Sciatic nerve (tissue), 2 donors: ENCODE data around the gene ZNRD2. TPM values are rescaled to one million over a fixed set of nuclear protein-coding genes. Genes with fewer than 3 reads are reported as not detected.

Experiments
- ATAC-seq: fragments of 200-7000 bp; cut with Tn5 transposase; one replicate; pipeline ENCODE4 v1.9.1; 2020; ENCODE audit warnings: mild to moderate bottlenecking, moderate library complexity
- DNase-seq: peaks from one replicate; pipeline ENCODE4 v3.0.0-alpha.2; 2020; ENCODE audit warnings: low spot score
- intact Hi-C: fragments of 100-400 bp; cut with DNase I; formaldehyde crosslinking; loops from one replicate; pipeline ENCODE4 v1.14.2; 2022
- total RNA-seq: library from RNA; stranded (reverse); fragmentation: NEBNext Ultra II Directional; extraction: Animal tissue kit (Norgen Biotek cat#: 25700); gene quantifications from one replicate; pipeline ENCODE4 v1.2.1, GENCODE V29; 2021
- donor health status: DM: no; HTN: no; CAD: no.
- donor health status: DM: no; HTN: no; CAD: no.

Gene ZNRD2
- total RNA-seq, 1 donor from 2014 or later = 23.7 TPM

- intact Hi-C loops = no loop called here
- DNase-seq (no peak), ATAC-seq (no peak)
Measured at GRCh38 chr11:65565624-65566453, 4.4 kb upstream of the ZNRD2 start.

- DNase-seq (no peak), ATAC-seq (peak; percentile 20)
- intact Hi-C loops = no loop called here
Measured at GRCh38 chr11:65569164-65569972, 909 bp upstream of the ZNRD2 start.

GRCh38 chr11:65571420-65571819 is 1.1 kb downstream of the ZNRD2 start:
- DNase-seq (no peak), ATAC-seq (no peak)
- intact Hi-C loops = loop anchor here (5.0 kb wide), 1 partner anchor 36 kb away; no protein-coding TSS in a partner anchor

GRCh38 chr11:65571940-65572339 is 1.7 kb downstream of the ZNRD2 start:
- ATAC-seq = no peak
- intact Hi-C loops = loop anchor here (5.0 kb wide), 1 partner anchor 35 kb away; no protein-coding TSS in a partner anchor
- DNase-seq = no peak

GRCh38 chr11:65572356-65573051 is 2.2 kb downstream of the ZNRD2 start, which contains the start of gene FAM89B:
FAM89B (plus strand) TSS chr11:65572538; CDS start chr11:65572670, 132 bp downstream.
- ATAC-seq (peak; percentile 45), DNase-seq (peak; percentile 97)
- intact Hi-C loops = loop anchor here (5.0 kb wide), 1 partner anchor 35 kb away; no protein-coding TSS in a partner anchor

- intact Hi-C loops = loop anchor here (5.0 kb wide), 1 partner anchor 34 kb away; no protein-coding TSS in a partner anchor
- DNase-seq (no peak), ATAC-seq (no peak)
Measured at GRCh38 chr11:65573391-65574079, 3.3 kb downstream of the ZNRD2 start.

GRCh38 chr11:65574109-65574810 is 4.0 kb downstream of the ZNRD2 start:
- DNase-seq = peak; percentile 96
- intact Hi-C loops = loop anchor here (5.0 kb wide), 1 partner anchor 33 kb away; no protein-coding TSS in a partner anchor

GRCh38 chr11:65574811-65575567 is 4.7 kb downstream of the ZNRD2 start:
- intact Hi-C loops = loop anchor here (5.0 kb wide), 1 partner anchor 32 kb away; no protein-coding TSS in a partner anchor
- ATAC-seq = no peak
- DNase-seq = no peak

More at GRCh38 chr11:65574109-65574810, 4.0 kb downstream of the ZNRD2 start:
- peak; percentile 68 for ATAC-seq

- no peak for DNase-seq
- ATAC-seq = peak; percentile 1
- intact Hi-C loops = no loop called here
Measured at GRCh38 chr11:65575568-65576231, 5.4 kb downstream of the ZNRD2 start, which contains the start of gene EHBP1L1. EHBP1L1 (plus strand) TSS chr11:65576053; CDS start chr11:65576303, 250 bp downstream.

GRCh38 chr11:65576232-65576866 is 6.1 kb downstream of the ZNRD2 start:
- DNase-seq = no peak
- intact Hi-C loops = no loop called here

GRCh38 chr11:65576867-65577755 is 6.8 kb downstream of the ZNRD2 start:
- DNase-seq = peak; percentile 77
- peak; percentile 30 for ATAC-seq
- intact Hi-C loops = no loop called here

More at GRCh38 chr11:65576232-65576866, 6.1 kb downstream of the ZNRD2 start:
- no peak for ATAC-seq

GRCh38 chr11:65577756-65578109 is 7.5 kb downstream of the ZNRD2 start:
- ATAC-seq (no peak), DNase-seq (no peak)
- intact Hi-C loops = no loop called here

GRCh38 chr11:65578134-65578533 is 7.9 kb downstream of the ZNRD2 start:
- no peak for ATAC-seq
- intact Hi-C loops = no loop called here
- no peak for DNase-seq

GRCh38 chr11:65578667-65579066 is 8.4 kb downstream of the ZNRD2 start:
- no peak for ATAC-seq
- intact Hi-C loops = no loop called here
- DNase-seq = no peak

GRCh38 chr11:65579291-65579690 is 9.0 kb downstream of the ZNRD2 start:
- ATAC-seq (no peak), DNase-seq (no peak)
- intact Hi-C loops = no loop called here
